ENCODE data around the gene LSM12.

The LSM12 gene

DNA sequence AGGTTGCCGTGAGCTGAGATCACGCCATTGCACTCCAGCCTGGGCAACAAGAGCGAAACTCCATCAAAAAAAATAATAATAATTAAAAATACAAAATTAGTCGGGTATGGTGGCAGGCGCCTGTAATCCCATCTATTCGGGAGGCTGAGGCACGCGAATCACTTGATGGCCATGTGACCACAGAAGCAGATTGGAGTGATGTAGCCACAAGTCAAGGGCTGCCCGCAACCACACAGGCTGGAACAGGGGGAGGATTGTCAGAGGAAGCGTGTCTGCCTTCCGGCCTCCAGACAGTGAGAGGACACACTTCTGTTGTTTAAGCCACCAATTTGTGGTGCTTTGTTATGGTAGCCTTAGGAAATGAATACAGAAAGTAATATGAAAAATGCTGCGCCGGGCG lies 73.8 kb downstream of the LSM12 start:
- no peak overlapping the region for H3K4me3 ChIP-seq (ENCODE audit: low read length)
- no peak for TF ChIP-seq ZNF274 (IDR thresholded peaks at IDR 0.05; ENCODE audit: low read depth, low read length)

DNA sequence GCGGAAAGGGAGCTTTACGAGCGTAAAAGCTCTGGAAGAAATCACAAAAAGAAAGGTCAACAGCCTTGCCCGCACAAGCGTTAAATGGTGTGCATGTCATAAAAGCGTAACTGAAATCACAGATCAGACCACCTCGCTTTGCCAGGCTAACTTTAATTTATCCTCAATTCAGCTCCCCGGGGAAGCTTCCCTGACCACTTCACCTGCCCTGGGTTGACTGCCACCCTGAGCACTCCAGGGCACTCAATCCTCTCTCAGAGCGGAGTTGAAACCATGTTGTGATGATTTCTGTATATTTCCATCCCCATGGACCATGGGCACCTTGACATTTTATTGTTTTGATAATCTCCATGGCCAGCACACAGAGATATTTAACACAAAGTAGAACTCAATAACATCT lies 78.2 kb downstream of the LSM12 start:
- no peak overlapping the region for H3K4me3 ChIP-seq (ENCODE audit: low read length)
- TF ChIP-seq ZNF274 (IDR thresholded peaks at IDR 0.05; ENCODE audit: low read depth, low read length), result no peak

GRCh38 chr17:43987131-43988021 lies 79.1 kb downstream of the LSM12 start:
- H3K4me3 ChIP-seq (ENCODE audit: low read length), result no peak overlapping the region
- TF ChIP-seq ZNF274 (IDR thresholded peaks at IDR 0.05; ENCODE audit: low read depth, low read length), result no peak

GRCh38 chr17:43986225-43986981 lies 80.1 kb downstream of the LSM12 start:
- H3K4me3 ChIP-seq (ENCODE audit: low read length), result no peak overlapping the region
- TF ChIP-seq ZNF274 (IDR thresholded peaks at IDR 0.05; ENCODE audit: low read depth, low read length), result no peak

- no peak for TF ChIP-seq ZNF274 (IDR thresholded peaks at IDR 0.05; ENCODE audit: low read depth, low read length)
These were observed 82.0 kb downstream of the LSM12 start for GRCh38 chr17:43984521-43984920.

More at GRCh38 chr17:43984521-43984920, 82.0 kb downstream of the LSM12 start:
- H3K4me3 ChIP-seq (ENCODE audit: low read length), result no peak overlapping the region
